ENCODE data around the gene ZNF48.
A peak's percentile ranks its signal among the peaks of the same experiment; 100 is the strongest.

The ZNF48 gene

DNA sequence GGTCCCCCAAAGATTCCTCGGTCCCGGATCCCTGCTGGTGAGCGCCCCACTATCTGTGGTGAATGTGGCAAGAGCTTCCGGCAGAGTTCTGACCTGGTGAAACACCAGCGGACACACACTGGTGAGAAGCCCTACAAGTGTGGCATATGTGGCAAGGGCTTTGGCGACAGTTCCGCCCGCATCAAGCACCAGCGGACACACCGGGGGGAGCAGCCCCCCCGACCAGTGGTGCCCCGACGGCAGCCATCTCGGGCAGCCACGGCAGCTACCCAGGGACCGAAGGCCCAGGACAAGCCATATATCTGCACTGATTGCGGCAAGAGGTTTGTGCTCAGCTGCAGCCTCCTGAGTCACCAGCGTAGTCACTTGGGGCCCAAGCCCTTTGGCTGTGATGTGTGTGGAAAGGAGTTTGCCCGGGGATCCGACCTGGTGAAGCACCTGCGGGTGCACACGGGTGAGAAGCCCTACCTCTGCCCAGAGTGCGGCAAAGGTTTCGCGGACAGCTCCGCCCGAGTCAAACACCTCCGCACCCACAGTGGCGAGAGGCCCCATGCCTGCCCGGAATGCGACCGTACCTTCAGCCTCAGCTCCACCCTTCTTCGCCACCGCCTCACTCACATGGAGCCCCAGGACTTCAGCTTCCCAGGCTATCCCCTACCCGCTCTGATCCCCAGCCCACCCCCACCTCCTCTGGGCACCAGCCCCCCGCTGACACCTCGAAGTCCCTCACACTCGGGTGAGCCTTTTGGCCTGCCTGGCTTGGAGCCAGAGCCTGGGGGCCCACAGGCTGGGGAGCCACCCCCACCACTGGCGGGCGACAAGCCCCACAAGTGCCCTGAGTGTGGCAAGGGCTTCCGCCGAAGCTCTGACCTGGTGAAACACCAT, 2.8 kb downstream of the ZNF48 start:
- Mint-ChIP-seq H3K9me3 (no peaks in the 10 kb centered on the region), H3K4me3 (no peak overlapping the region), H3K27ac (no peak overlapping the region), H3K36me3 (peaks cover 6 to 17% of the 10 kb centered on the region in 2 donors), H3K27me3 (peaks cover 0 to 5% of the 10 kb centered on the region in 2 donors), H3K4me1 (peaks cover 25 to 63% of the 10 kb centered on the region in 2 donors)
- ATAC-seq (replicated peaks) (no peak), DNase-seq (no peak)

DNA sequence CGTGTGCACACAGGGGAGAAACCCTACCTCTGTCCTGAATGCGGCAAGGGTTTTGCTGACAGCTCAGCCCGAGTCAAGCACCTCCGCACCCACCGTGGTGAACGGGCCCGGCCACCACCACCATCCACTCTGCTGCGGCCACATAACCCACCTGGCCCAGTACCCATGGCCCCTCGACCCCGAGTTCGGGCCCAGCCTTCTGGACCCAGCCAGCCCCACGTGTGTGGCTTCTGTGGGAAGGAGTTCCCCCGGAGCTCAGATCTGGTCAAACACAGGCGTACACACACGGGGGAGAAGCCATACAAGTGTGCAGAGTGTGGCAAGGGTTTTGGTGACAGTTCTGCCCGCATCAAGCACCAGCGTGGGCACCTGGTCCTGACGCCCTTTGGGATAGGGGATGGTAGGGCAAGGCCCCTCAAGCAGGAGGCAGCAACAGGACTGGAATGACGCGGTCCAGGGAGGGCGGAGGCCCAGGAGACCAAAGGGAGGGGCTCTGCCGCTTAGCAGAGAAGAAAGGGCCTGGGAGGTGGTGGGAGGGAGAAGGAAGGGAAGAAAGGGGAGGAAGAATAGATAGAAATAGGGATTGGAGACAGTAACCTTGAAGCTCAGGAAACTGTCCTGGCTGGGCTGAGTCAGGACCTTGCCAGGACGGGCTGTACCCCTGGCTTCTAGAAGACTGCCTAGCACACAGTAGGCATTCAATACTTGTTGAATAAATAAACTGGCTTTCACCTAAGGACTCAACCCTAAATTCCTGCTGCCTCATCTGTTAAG, 3.6 kb downstream of the ZNF48 start:
- DNase-seq (no peak), ATAC-seq (replicated peaks) (no peak)
- Mint-ChIP-seq H3K36me3 (peaks cover 6 to 17% of the 10 kb centered on the region in 2 donors), H3K4me3 (peak overlapping the region in 1 of 2 donors; percentile 39), H3K4me1 (peaks cover 25 to 68% of the 10 kb centered on the region in 2 donors), H3K27me3 (peaks cover 0 to 5% of the 10 kb centered on the region in 2 donors), H3K27ac (no peak overlapping the region), H3K9me3 (no peaks in the 10 kb centered on the region)

DNA sequence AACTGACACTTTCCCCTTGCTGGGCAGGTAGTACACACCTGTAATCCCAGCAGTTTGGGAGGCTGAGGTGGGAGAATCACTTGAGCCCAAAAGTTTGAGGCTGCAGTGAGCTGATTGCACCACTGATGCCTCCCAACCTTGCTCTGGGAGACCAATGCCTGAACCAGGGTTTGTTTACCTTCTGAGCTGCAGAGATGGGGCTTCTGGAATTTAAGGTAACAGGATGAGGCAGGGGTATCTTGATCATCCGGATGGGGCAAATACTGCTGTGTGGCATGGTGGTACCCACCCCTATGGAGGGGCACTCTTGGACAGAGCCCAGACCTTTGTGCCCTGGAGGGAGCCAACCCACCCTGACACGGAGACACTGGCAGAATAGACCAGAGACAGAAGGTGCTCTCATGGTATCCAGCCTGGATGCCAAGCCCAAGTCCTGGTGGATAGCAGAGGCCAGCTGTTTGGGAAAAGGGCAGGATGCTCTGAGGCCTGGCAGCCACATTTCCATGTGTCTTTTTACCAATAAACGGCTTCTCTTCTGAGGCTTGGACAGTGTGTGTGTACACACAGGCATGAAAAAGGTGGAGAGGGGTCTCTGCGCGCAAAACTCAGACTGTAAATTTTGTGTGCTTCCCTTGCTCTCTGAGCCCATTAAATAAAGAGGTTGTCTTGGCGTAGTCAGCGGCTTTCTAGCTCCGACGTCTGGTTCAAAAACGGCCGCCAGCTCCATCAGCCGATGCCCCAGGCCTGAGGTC, 4.4 kb downstream of the ZNF48 start:
- Mint-ChIP-seq H3K4me3 (peak overlapping the region; percentile 89 to 93), H3K36me3 (peaks cover 6 to 17% of the 10 kb centered on the region in 2 donors), H3K9me3 (no peaks in the 10 kb centered on the region), H3K27ac (peak overlapping the region; percentile 93), H3K4me1 (peaks cover 23 to 63% of the 10 kb centered on the region in 2 donors), H3K27me3 (peaks cover 0 to 5% of the 10 kb centered on the region in 2 donors)
- DNase-seq (no peak), ATAC-seq (replicated peaks) (no peak)

DNA sequence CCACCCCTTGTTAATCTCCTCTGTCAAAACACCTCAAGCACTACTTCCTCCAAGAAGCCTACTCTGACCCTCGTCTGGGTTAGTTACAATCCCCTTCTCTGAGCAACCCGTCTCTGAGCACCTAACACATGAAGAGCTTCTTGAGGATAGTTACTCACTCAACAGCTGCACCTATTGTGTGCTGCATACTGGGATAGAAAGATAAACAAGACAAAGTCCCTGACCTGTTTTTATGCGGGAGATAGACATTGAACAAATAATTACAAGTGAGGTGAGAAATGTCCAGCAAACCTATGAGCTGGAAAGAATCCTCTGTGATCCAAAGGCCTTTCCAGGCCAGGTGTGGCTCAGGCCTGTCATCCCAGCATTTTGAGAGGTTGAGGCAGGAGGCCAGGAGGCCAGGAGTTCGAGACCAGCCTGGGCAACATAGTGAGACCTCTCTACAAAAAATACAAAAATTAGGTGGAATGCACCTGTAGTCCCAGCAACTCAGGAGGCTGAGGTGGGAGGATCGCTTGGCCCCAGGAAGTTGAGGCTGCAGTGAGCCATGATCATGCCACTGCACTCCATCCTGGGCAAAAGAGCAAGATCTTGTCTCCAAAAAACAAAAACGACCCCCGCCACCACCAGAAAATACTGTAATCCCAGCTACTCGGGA, 6.7 kb downstream of the ZNF48 start:
- H3K27ac Mint-ChIP-seq: peak overlapping the region; percentile 92
- peaks cover 17 to 43% of the 10 kb centered on the region in 2 donors for H3K4me1 Mint-ChIP-seq
- DNase-seq (no peak), ATAC-seq (replicated peaks) (no peak)
- no peaks in the 10 kb centered on the region for H3K9me3 Mint-ChIP-seq
- H3K27me3 Mint-ChIP-seq: peaks cover 0 to 5% of the 10 kb centered on the region in 2 donors
- peak overlapping the region; percentile 89 to 93 for H3K4me3 Mint-ChIP-seq
- H3K36me3 Mint-ChIP-seq: peaks cover 6 to 12% of the 10 kb centered on the region in 2 donors

DNA sequence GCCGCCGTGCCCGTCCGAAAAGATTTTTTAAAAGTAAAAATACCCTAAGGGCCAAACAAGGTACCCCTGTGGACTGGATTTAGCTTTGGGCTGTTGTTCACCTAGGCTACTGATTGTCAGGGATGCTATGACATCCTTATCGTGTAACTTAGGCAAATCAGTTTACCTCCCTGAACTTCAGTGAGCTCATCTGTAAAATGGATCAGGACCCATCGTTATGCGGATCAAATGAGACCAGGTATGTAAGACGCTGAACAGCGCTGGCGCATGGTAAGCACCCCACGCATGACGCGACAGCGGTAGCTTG, 11.5 kb downstream of the ZNF48 start:
- peaks cover 5% of the 10 kb centered on the region in 2 donors for H3K36me3 Mint-ChIP-seq
- no peaks in the 10 kb centered on the region for H3K9me3 Mint-ChIP-seq
- ATAC-seq (replicated peaks) (peak; percentile 31 to 38), DNase-seq (no peak)
- H3K4me1 Mint-ChIP-seq: peaks cover 24 to 33% of the 10 kb centered on the region in 2 donors
- peak overlapping the region; percentile 98 for H3K27ac Mint-ChIP-seq
- H3K27me3 Mint-ChIP-seq: peaks cover 0 to under 1% of the 10 kb centered on the region in 2 donors
- H3K4me3 Mint-ChIP-seq: peak overlapping the region; percentile 91 to 99

DNA sequence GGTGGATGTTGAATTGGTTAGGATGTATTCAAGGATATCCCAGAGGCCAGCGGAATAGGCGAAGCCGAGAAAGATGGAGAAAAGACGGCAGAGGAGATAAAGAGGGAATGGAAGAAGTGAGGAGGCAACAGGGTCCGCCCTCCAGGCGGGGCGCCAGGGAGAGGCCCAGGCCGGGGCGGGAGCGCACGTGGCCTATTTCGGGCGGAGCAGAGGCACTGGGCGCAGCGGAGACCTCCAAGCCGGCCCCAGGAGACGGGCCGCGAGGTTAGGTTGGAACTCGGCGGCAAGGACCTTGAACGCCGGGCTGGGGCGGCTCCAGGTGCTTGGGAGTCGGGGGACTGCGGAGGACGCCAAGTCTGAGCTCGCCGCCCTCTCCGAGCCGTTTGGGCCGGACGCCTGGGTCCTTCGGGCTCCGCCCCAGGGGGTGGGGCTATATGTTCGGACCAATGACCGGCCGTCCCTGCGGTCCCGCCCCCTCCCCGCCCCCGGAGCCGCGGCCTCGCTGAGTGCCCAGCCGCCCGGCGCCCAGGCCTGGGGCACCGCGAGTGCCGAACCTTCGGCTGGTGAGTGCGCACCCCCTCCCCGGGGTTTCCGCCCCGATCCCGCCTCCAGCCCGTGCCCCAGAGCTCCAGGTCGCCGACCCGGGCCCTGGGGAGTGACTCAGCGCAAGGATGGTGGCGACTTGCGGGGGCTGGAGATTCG, 12.0 kb downstream of the ZNF48 start, which contains the start of gene ZNF771:
ZNF771 (plus strand) TSS at position 505 of the 702 bp plus-strand sequence. CDS start 448 bp downstream, outside the sequence.
- Mint-ChIP-seq H3K27ac (peak within 1 kb of the TSS; percentile 98), H3K4me3 (peak within 1 kb of the TSS; percentile 91 to 99), H3K9me3 (no peaks in the 10 kb centered on the region), H3K36me3 (peaks cover 10% of the 10 kb centered on the region in 2 donors), H3K27me3 (no peaks in the 10 kb centered on the region), H3K4me1 (peaks cover 28 to 36% of the 10 kb centered on the region in 2 donors)
- ATAC-seq (replicated peaks) (peak; percentile 83 to 88), DNase-seq (peak; percentile 84)

DNA sequence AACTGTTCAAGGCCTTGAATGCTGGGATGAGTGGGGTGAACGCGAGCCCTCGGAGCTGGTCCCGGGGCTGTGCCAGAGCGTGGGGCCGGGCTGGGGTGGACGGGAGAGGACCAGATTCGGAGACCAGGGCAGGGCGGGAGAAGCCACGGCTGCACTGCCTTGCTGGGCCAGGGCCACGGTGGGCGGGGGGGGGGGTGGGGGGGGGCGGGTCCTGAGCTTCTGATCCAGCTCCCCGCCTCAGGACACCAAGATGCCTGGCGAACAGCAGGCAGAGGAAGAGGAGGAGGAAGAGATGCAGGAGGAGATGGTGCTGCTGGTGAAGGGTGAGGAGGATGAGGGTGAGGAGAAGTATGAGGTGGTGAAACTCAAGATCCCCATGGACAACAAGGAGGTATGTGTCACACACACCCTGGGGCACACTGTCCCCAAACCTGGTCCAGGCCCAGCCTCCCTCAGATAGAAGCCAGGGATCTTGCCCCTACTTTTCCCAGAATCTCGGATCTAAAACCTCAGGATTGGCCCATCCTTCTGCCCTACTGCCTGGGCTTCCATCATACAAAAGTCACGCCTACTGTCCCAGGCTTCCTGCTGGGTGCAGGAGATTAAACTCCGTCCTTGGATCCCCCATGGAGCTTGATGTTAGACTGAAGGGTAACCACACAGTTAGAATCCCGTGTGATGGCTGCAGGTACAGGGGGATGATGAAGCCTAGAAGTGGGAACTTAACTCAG, 12.7 kb downstream of the ZNF48 start:
- peak overlapping the region; percentile 94 for H3K27ac Mint-ChIP-seq
- H3K4me1 Mint-ChIP-seq: peaks cover 28 to 35% of the 10 kb centered on the region in 2 donors
- no peak for ATAC-seq (replicated peaks)

DNA sequence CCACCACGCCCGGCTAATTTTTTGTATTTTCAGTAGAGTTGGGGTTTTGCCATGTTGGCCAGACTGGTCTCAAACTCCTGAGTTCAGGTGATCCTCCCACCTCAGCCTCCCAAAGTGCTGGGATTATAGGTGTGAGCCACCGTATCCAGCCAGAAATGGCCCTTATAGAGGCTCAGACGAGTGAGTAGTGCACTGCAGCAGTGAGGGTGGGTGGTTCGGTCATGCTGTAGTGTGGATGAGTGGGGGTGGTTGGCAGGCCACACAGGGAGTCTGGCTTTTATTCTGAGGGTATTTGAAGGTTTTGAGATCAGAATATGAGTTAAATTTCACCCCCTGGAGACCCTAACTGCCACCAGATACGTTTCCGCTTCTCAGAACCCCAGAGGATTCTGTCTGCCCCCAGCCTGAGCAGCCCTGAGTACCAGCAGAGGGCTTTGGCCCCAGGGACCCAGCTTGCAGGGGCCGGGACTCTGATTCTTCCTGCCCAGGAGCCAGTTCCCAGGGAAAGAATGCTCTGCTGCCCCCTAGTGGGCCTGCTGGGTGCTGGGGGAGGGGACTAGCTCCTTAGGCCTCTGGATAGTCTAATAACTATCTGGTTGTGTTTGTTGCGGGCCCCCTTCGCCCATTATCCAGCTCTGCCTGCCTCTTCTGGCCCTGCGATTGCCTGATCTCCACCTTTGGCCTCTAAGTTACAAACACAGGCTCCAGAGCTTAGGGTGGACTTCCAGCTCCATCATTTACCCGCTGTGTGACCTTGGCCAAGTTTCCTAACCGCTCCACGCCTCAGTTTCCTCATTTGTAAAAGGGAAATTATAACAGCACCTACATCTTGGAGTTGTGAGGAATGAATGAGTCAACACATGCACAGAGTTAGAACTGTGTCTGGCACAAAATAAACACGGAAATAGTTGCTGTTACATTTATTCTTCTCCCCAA, 14.2 kb downstream of the ZNF48 start:
- Mint-ChIP-seq H3K27me3 (no peaks in the 10 kb centered on the region), H3K4me3 (peak overlapping the region; percentile 39 to 91), H3K4me1 (peaks cover 32 to 36% of the 10 kb centered on the region in 2 donors), H3K27ac (peak overlapping the region; percentile 80), H3K9me3 (no peaks in the 10 kb centered on the region), H3K36me3 (peaks cover 16 to 18% of the 10 kb centered on the region in 2 donors)
- DNase-seq: peak; percentile 83
- ATAC-seq (replicated peaks): peak; percentile 64 to 65

More for the DNA sequence above, 12.7 kb downstream of the ZNF48 start:
- no peaks in the 10 kb centered on the region for H3K27me3 Mint-ChIP-seq
- peaks cover 10 to 12% of the 10 kb centered on the region in 2 donors for H3K36me3 Mint-ChIP-seq
- peak overlapping the region; percentile 91 to 99 for H3K4me3 Mint-ChIP-seq
- no peaks in the 10 kb centered on the region for H3K9me3 Mint-ChIP-seq
- DNase-seq: no peak

DNA sequence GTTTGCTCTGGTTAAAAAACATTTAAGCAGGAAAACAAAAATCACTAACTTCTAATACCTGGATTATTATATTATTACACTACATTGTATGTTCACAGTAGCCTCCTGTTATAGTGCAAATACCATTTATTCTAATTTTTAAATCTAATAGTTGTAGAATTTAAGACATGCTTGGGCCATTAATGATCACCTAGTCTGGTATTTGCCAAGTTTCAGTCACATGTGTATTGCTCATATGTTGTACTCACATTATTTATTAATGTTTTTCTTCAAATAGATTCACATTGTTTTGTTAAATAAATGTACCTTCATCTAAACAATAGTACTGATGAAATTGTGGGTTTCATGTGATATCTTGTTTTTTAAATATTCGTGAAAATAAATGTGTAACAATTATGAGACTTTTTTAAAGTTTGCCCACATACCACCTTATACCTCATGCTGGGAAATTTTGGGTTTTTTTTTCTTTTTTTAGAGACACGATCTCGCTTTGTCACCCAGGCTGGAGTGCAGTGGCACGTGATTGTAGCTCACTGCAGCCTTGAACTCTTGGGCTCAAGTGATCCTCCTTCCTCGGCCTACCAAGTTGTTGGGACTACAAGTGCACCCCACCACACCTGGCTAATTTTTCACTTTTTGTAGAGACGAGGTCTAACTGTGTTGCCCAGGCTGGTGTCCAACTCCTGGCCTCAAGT, 18.0 kb downstream of the ZNF48 start:
- Mint-ChIP-seq H3K27me3 (no peaks in the 10 kb centered on the region), H3K27ac (no peak overlapping the region), H3K4me1 (peaks cover 35 to 49% of the 10 kb centered on the region in 2 donors), H3K9me3 (no peaks in the 10 kb centered on the region), H3K4me3 (no peak overlapping the region), H3K36me3 (peaks cover 20 to 36% of the 10 kb centered on the region in 2 donors)
- DNase-seq (no peak), ATAC-seq (replicated peaks) (no peak)

DNA sequence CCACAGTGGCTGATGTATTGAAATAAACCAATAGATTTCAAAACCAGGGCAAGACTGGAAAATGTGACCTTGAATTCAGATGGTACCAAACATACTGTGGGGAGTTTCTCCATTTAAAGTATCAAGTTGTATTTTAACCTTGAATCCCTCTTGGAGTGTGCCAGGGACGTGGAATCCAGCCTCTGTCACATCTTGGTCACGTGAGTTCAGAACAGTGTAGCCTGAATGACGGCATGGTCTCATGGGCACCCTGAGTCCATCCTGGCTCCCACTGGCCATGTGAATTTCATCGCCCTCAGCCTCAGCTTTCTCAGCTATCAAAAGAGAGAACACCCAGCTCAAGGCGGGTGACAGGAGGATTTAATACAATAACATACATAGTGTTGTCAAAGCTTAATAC, 18.9 kb downstream of the ZNF48 start:
- Mint-ChIP-seq H3K4me1 (peaks cover 28 to 49% of the 10 kb centered on the region in 2 donors), H3K9me3 (no peaks in the 10 kb centered on the region), H3K4me3 (no peak overlapping the region), H3K36me3 (peaks cover 22 to 41% of the 10 kb centered on the region in 2 donors), H3K27ac (no peak overlapping the region), H3K27me3 (no peaks in the 10 kb centered on the region)
- ATAC-seq (replicated peaks): no peak
- no peak for DNase-seq

DNA sequence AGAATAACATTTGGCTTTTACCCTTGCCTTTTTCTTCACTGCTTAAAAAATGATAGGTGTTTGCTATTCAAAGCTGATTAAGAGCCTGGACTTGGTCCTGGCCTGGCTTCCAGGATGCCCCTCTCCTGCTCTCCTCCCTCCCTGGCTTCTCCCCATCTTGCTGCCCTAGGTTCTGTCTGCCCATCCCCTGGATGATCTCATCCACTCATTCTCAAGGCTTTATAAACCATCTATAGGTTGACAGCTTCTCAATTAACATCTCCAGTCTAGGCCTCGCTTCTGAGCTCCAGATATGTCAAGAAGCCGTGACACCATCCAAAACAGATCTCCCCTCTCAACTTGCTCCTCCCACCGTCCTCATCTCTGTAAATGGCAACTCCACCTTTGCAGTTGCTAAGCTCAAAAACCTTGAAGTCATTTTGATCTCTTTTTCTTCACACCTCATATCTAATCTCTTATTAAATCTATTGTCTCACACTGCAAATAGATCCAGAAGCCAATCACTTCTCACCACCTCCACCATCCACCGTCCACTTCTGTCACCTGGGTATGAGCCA, 20.9 kb downstream of the ZNF48 start:
- H3K4me1 Mint-ChIP-seq: peaks cover 30 to 42% of the 10 kb centered on the region in 2 donors
- peak overlapping the region; percentile 45 for H3K27ac Mint-ChIP-seq

More for the DNA sequence above, 20.9 kb downstream of the ZNF48 start:
- Mint-ChIP-seq H3K36me3 (peaks cover 30 to 48% of the 10 kb centered on the region in 2 donors), H3K4me3 (no peak overlapping the region), H3K9me3 (no peaks in the 10 kb centered on the region), H3K27me3 (no peaks in the 10 kb centered on the region)
- DNase-seq: no peak
- no peak for ATAC-seq (replicated peaks)
